ENCODE results near the gene AP2A1. TPM values are rescaled to one million over a fixed set of nuclear protein-coding genes. Genes with fewer than 3 reads are reported as not detected.
A peak's percentile ranks its signal among the peaks of the same experiment; 100 is the strongest.

AP2A1 gene
- total and polyA plus RNA-seq, 9 of the 15 experiments (the other 6 are each of a cell fraction or from before 2014, with no cell fraction given): 0.55 to 150 (median 31.9) TPM

DNA sequence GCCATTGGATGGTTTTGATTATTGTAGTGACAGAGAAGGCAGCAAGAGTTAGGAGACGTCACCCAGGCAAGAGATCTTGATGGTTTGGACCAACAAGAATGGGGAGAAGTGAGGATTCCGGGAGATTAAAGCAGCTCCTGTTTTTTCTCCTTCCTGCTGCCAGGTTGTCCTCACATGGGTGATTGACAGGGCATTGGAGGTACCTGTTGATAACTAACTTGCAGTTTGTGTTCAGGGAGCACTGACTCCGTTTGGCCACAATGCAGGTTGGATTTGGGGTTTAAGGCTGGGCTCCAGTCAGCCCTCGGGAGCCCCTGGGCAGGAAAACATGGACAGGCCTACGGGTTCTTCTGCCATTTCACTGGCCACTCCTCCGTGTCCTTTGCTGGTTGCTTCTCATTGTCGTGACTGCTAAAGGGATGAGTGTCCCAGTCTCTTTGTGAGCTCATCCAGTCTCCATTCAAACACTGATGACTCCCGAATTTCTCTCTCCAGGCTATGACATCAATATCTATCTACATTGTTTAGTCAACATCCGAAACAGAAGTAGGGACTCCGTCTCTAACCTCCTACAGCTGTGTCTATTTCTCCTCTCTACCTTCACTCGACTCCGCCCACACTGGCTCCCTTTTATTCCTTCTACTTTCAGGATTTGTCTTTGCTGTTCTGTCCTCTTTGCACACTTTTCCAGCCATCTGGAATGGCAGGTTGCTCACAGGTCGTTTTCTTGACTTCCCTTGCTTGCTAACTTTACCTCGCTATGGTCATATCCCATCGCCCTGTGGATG lies 82.8 kb downstream of the AP2A1 start (continued):
- TF ChIP-seq, protein P1, sequence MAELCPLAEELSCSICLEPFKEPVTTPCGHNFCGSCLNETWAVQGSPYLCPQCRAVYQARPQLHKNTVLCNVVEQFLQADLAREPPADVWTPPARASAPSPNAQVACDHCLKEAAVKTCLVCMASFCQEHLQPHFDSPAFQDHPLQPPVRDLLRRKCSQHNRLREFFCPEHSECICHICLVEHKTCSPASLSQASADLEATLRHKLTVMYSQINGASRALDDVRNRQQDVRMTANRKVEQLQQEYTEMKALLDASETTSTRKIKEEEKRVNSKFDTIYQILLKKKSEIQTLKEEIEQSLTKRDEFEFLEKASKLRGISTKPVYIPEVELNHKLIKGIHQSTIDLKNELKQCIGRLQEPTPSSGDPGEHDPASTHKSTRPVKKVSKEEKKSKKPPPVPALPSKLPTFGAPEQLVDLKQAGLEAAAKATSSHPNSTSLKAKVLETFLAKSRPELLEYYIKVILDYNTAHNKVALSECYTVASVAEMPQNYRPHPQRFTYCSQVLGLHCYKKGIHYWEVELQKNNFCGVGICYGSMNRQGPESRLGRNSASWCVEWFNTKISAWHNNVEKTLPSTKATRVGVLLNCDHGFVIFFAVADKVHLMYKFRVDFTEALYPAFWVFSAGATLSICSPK (IDR thresholded peaks at IDR 0.05; ENCODE audit: borderline replicate concordance): no peak
- TF ChIP-seq HNRNPH1 (optimal IDR thresholded peaks at IDR 0.05; ENCODE audit: low read depth, low read length): no peak

DNA sequence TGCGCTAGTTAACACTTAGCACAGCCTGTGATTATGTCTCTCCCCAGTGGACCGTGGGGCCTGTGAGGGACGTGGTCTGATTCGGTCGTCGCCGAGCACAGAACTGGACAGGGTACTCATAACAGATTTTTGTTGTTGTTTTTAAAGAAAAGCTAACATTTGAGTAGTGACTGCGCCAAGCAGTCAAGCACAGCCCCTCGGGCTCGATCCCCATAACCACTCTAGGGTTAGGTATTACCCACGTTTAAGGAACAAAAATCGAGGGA lies 83.4 kb downstream of the AP2A1 start:
- H3K9me1 ChIP-seq (ENCODE audit: control insufficient read depth, insufficient read depth, low read length): peaks cover 11% of the 10 kb centered on the region
- peak overlapping the region; percentile 100 for H3K27ac ChIP-seq (ENCODE audit: extremely low read depth, low read depth, low read length)
- peak overlapping the region; percentile 97 to 99 for H3K9ac ChIP-seq (ENCODE audit: insufficient read depth in 1 of 2, low read depth in 2 of 2, low read length in 2 of 2)
- peaks cover 27% of the 10 kb centered on the region for H3K36me3 ChIP-seq (ENCODE audit: control insufficient read depth, insufficient read depth, low read length)
- peak overlapping the region; percentile 97 for H2AFZ ChIP-seq (ENCODE audit: low read depth, low read length)
- peaks cover 39 to 58% of the 10 kb centered on the region in 2 experiments for H3K4me1 ChIP-seq (replicated peaks in 1 of 2; ENCODE audit: control insufficient read depth in 2 of 2, insufficient read depth in 2 of 2, low read length in 2 of 2)
- 0 out of 2 replicates have a peak, but pooled peaks cover 6% of the 10 kb centered on the region for H3K9me3 ChIP-seq (replicated peaks; ENCODE audit: control insufficient read depth, insufficient read depth, low read depth, low read length)
- H3K79me2 ChIP-seq (ENCODE audit: control insufficient read depth, insufficient read depth, low read length): peaks cover 51% of the 10 kb centered on the region
- no peaks in the 10 kb centered on the region for H3K27me3 ChIP-seq (ENCODE audit: control insufficient read depth in 2 of 2, insufficient read depth in 2 of 2, low read length in 2 of 2)
- ChIA-PET CTCF (ENCODE audit: low intra/inter-chr PET ratio) (no interaction called here), POLR2A (interaction anchor here (0.6 to 2.0 kb wide), 22 partner anchors 9 to 174 kb away, joined by 3 to 18 read pairs (median 5); partner anchors contain the start of genes FUZ and PRMT1)
- intact Hi-C loops (cut with micrococcal nuclease): no loop called here
- H3K4me2 ChIP-seq (ENCODE audit: insufficient read depth, low read length): peak overlapping the region; percentile 92
- H4K20me1 ChIP-seq (replicated peaks; ENCODE audit: control insufficient read depth, insufficient read depth, low read length): peaks cover 11% of the 10 kb centered on the region
- FAIRE-seq (no peak), ATAC-seq (peak; percentile 12), DNase-seq (ENCODE audit: extremely low read depth in 1 of 4, low spot score in 3 of 4) (no peak)
- in situ Hi-C loops (cut with MboI): no loop called here
- peak overlapping the region; percentile 87 for H3K4me3 ChIP-seq
- TSS peak; percentile 83 for BruUV-seq (replicated peaks)
- WGBS (ENCODE audit: insufficient coverage, low coverage, missing lambda C conversion rate): 4% methylated on average over 12 of the region's 12 CpGs
- peak; percentile 79; the same call in 1 of the 2 replicates for TF ChIP-seq HDGF (IDR thresholded peaks at IDR 0.05)
- no peak for TF ChIP-seq NONO (IDR thresholded peaks at IDR 0.05; ENCODE audit: low read depth in 2 of 2, low read length in 1 of 2)
- TF ChIP-seq, protein P2, sequence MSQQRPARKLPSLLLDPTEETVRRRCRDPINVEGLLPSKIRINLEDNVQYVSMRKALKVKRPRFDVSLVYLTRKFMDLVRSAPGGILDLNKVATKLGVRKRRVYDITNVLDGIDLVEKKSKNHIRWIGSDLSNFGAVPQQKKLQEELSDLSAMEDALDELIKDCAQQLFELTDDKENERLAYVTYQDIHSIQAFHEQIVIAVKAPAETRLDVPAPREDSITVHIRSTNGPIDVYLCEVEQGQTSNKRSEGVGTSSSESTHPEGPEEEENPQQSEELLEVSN (IDR thresholded peaks at IDR 0.05; ENCODE audit: borderline replicate concordance in 1 of 2, extremely low read depth in 1 of 2, insufficient read depth in 1 of 2, insufficient read length in 1 of 2, low read depth in 1 of 2, low read length in 1 of 2, poor library complexity in 1 of 2, severe bottlenecking in 1 of 2): no peak
- TF ChIP-seq ETV5 (CRISPR knock-in tag; IDR thresholded peaks at IDR 0.05; ENCODE audit: low read depth): peak; percentile 21; the same call in 1 of the 2 replicates
- TF ChIP-seq, protein P3, sequence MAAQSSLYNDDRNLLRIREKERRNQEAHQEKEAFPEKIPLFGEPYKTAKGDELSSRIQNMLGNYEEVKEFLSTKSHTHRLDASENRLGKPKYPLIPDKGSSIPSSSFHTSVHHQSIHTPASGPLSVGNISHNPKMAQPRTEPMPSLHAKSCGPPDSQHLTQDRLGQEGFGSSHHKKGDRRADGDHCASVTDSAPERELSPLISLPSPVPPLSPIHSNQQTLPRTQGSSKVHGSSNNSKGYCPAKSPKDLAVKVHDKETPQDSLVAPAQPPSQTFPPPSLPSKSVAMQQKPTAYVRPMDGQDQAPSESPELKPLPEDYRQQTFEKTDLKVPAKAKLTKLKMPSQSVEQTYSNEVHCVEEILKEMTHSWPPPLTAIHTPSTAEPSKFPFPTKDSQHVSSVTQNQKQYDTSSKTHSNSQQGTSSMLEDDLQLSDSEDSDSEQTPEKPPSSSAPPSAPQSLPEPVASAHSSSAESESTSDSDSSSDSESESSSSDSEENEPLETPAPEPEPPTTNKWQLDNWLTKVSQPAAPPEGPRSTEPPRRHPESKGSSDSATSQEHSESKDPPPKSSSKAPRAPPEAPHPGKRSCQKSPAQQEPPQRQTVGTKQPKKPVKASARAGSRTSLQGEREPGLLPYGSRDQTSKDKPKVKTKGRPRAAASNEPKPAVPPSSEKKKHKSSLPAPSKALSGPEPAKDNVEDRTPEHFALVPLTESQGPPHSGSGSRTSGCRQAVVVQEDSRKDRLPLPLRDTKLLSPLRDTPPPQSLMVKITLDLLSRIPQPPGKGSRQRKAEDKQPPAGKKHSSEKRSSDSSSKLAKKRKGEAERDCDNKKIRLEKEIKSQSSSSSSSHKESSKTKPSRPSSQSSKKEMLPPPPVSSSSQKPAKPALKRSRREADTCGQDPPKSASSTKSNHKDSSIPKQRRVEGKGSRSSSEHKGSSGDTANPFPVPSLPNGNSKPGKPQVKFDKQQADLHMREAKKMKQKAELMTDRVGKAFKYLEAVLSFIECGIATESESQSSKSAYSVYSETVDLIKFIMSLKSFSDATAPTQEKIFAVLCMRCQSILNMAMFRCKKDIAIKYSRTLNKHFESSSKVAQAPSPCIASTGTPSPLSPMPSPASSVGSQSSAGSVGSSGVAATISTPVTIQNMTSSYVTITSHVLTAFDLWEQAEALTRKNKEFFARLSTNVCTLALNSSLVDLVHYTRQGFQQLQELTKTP (IDR thresholded peaks at IDR 0.05; ENCODE audit: low read depth in 1 of 2, partially characterized antibody in 2 of 2): peak in 1 of 2 experiments; percentile 31
- TF ChIP-seq ZNF561 (CRISPR knock-in tag; conservative IDR thresholded peaks at IDR 0.05): no peak
